K562 (cell line): ENCODE measurements around the gene GET3. TPM values are rescaled to one million over a fixed set of nuclear protein-coding genes. Genes with fewer than 3 reads are reported as not detected.
A peak's percentile ranks its signal among the peaks of the same experiment; 100 is the strongest.

ENCODE experiments used
- ARID1B ChIP-seq: fragments of 450-650 bp; IDR thresholded peaks from 2 replicates; pipeline ENCODE4 v1.6.1; 2016; ENCODE audit warnings: antibody characterized with exemption, mild to moderate bottlenecking, inconsistent platforms
- ARID2 ChIP-seq: fragments of 450-650 bp; IDR thresholded peaks from 2 replicates; pipeline ENCODE4 v1.6.1; 2017; ENCODE audit warnings: antibody characterized with exemption, mild to moderate bottlenecking
- IFI16 ChIP-seq: fragments of 250-450 bp; sonication (Bioruptor Pico); IDR thresholded peaks from 2 replicates; pipeline ENCODE4 v2.1.2; 2022; ENCODE audit warnings: mild to moderate bottlenecking, inconsistent platforms
- ILK ChIP-seq: fragments of 450-650 bp; IDR thresholded peaks from 2 replicates; pipeline ENCODE4 v1.6.1; 2016; ENCODE audit warnings: missing genetic modification characterization, low read depth, mild to moderate bottlenecking, missing compliant biosample characterization, moderate library complexity, borderline replicate concordance
- MTF1 ChIP-seq: fragments of 250-450 bp; sonication (Bioruptor Pico); IDR thresholded peaks from 2 replicates; pipeline ENCODE4 v1.9.0; 2021; ENCODE audit warnings: moderate library complexity, mild to moderate bottlenecking, inconsistent platforms, borderline replicate concordance
- NFXL1 ChIP-seq: fragments of 450-650 bp; formaldehyde crosslinking; IDR thresholded peaks from 2 replicates; pipeline ENCODE4 v1.4.0; 2021; ENCODE audit warnings: mild to moderate bottlenecking
- PHB ChIP-seq: fragments of 250-450 bp; sonication (Bioruptor Pico); IDR thresholded peaks from 2 replicates; pipeline ENCODE4 v1.5.0; 2021
- RBM22 ChIP-seq: fragments of 200-400 bp; formaldehyde crosslinking; IDR thresholded peaks from 2 replicates; pipeline ENCODE4 v1.6.1; 2018; ENCODE audit warnings: low read length, low read depth; ENCODE audit not compliant: poor library complexity, severe bottlenecking
- SMAD1 ChIP-seq: fragments of 150-350 bp; IDR thresholded peaks from 2 replicates; pipeline ENCODE4 v1.6.1; 2014; ENCODE audit warnings: low read length, low read depth; ENCODE audit not compliant: partially characterized antibody
- SMARCE1 ChIP-seq: fragments of 450-650 bp; IDR thresholded peaks from 2 replicates; pipeline ENCODE4 v1.7.1; 2016; ENCODE audit warnings: mild to moderate bottlenecking
- STAG1 ChIP-seq: sonication (generic); formaldehyde crosslinking; IDR thresholded peaks from 2 replicates; pipeline ENCODE4 v1.5.0; 2020; ENCODE audit warnings: missing genetic modification reagents, borderline replicate concordance
- STAT5B ChIP-seq: fragments of 250-450 bp; sonication (Bioruptor Pico); IDR thresholded peaks from 2 replicates; pipeline ENCODE4 v1.8.0; 2021; ENCODE audit warnings: mild to moderate bottlenecking, inconsistent platforms
- ZNF212 ChIP-seq: fragments of 450-650 bp; formaldehyde crosslinking; IDR thresholded peaks from 2 replicates; pipeline ENCODE4 v1.4.0; 2020; ENCODE audit warnings: mild to moderate bottlenecking
- ZNF282 ChIP-seq: sonication (generic); formaldehyde crosslinking; IDR thresholded peaks from 2 replicates; pipeline ENCODE4 v1.8.1; 2023; ENCODE audit warnings: missing genetic modification reagents
- ZNF780A ChIP-seq: fragments of 250-450 bp; sonication (Bioruptor Pico); IDR thresholded peaks from 2 replicates; pipeline ENCODE4 v1.5.0; 2021; ENCODE audit warnings: mild to moderate bottlenecking
- polyA plus RNA-seq, 8 experiments: library from polyadenylated mRNA; depleted of rRNA in 4 of 8; stranded (reverse) in 5 of 8; unstranded in 3 of 8; fragments of >200 nt; fragmentation: Nextera tagmentation in 2 of 8; fragmentation: Illumina TruSeq in 1 of 8; extraction: Ambion mirVana in 2 of 8; extraction: Trizol in 1 of 8; gene quantifications; 2 replicates each; pipeline versions ENCODE4 v1.2.1 to v1.2.3, GENCODE V29; 2011 to 2014; ENCODE audit warnings: inconsistent platforms in 1 of 8, missing spikeins in 1 of 8
- total RNA-seq, 7 experiments: library from RNA; depleted of rRNA in 6 of 7; stranded (reverse); fragments of >200 nt in 6 of 7; fragmentation: Illumina TruSeq in 2 of 7; extraction: Trizol in 2 of 7; gene quantifications; 2 replicates each; pipeline versions ENCODE4 v1.2.1 to v1.2.3, GENCODE V29; 2011 to 2021; ENCODE audit warnings: low replicate concordance in 1 of 7
- TF ChIP-seq, protein P1 (sequence below): fragments of 250-450 bp; sonication (Bioruptor Pico); IDR thresholded peaks from 2 replicates; pipeline ENCODE4 v1.8.0; 2021; ENCODE audit warnings: moderate library complexity, mild to moderate bottlenecking, inconsistent platforms
- TF ChIP-seq, protein P2 (sequence below): fragments of 450-650 bp; IDR thresholded peaks from 2 replicates; pipeline ENCODE4 v1.6.1; 2016; ENCODE audit warnings: antibody characterized with exemption
- TF ChIP-seq, protein P3 (sequence below): fragments of 450-650 bp; IDR thresholded peaks from 2 replicates; pipeline ENCODE4 v1.6.1; 2017; ENCODE audit warnings: antibody characterized with exemption
- TF ChIP-seq, protein P4 (sequence below), 2 experiments: fragments of 450-650 bp in 1 of 2; sonication (generic) in 1 of 2; formaldehyde crosslinking; conservative IDR thresholded peaks; 2 replicates each; pipeline versions ENCODE4 v1.4.0 to v1.8.1; 2020 to 2022; ENCODE audit warnings: mild to moderate bottlenecking in 1 of 2, missing genetic modification reagents in 1 of 2
- TF ChIP-seq, protein P5 (sequence below): sonication (generic); formaldehyde crosslinking; IDR thresholded peaks from 2 replicates; pipeline ENCODE4 v1.8.0; 2022; ENCODE audit warnings: mild to moderate bottlenecking, missing genetic modification reagents, borderline replicate concordance
- TF ChIP-seq, protein P6 (sequence below): sonication (generic); formaldehyde crosslinking; IDR thresholded peaks from 2 replicates; pipeline ENCODE4 v1.8.0; 2022; ENCODE audit warnings: missing genetic modification reagents, mild to moderate bottlenecking, moderate library complexity, borderline replicate concordance

Gene GET3
- total and polyA plus RNA-seq, 9 of the 15 experiments (the other 6 are each of a cell fraction or from before 2014, with no cell fraction given): 8.3 to 83.5 (median 51.8) TPM

DNA sequence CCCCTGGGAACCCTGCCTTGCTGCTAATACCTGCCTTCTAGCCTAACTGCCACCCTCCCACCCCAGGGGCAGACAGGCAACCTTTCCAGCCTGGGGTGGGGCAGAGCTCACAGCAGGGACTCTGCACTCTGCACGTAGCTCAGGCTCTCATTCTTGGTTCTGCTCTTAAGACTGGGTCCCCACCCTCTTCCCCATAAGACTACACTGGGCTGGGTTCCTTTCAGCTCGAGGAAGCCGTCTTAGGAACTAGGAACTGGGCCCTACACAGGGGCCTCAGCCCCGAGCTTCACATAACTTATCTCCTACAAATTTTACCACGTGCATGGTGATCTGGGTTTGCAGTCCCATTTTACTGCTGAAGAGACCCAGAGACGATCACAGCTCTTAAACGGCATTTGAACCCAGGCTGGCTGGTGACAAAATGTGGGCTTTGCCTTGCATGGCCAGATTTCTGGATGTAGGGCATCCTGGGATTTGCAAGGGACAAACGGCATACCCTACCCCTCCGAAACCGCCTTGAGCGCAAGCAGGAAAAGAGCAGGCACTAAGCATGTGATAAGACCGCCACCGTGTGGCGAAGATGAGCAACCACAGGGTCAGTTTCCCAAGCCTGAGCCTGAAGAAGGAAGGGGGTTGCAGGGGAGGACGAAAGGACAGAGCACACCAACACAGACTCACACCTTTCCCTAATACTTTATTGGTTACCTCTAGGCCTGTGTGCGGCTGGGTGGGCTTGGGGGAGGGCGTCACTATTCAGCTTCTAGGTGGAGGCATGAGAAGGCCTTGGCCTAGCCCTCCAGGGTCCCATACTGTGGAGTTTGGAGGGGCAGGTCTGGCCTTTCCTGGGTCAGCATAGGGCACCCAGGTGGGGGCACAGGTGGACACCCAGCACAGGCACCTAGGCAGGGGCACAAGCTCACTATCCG, 59.1 kb downstream of the GET3 start (continued):
- TF ChIP-seq ARID2: peak; percentile 92
- no peak for TF ChIP-seq ZNF212 (CRISPR knock-in tag)
- TF ChIP-seq, protein P1, sequence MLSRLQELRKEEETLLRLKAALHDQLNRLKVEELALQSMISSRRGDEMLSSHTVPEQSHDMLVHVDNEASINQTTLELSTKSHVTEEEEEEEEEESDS (CRISPR knock-in tag): no peak
- TF ChIP-seq, protein P2, sequence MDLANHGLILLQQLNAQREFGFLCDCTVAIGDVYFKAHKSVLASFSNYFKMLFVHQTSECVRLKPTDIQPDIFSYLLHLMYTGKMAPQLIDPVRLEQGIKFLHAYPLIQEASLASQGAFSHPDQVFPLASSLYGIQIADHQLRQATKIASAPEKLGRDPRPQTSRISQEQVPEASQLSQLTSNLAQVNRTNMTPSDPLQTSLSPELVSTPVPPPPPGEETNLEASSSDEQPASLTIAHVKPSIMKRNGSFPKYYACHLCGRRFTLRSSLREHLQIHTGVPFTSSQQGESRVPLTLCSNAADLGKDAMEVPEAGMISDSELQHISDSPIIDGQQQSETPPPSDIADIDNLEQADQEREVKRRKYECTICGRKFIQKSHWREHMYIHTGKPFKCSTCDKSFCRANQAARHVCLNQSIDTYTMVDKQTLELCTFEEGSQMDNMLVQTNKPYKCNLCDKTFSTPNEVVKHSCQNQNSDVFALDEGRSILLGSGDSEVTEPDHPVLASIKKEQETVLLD: no peak
- TF ChIP-seq ILK: no peak
- no peak; the same call in 1 of the 2 replicates for TF ChIP-seq ARID1B
- no peak for TF ChIP-seq ZNF282 (CRISPR knock-in tag)
- TF ChIP-seq MTF1 (CRISPR knock-in tag): no peak
- TF ChIP-seq SMAD1: no peak
- TF ChIP-seq, protein P3, sequence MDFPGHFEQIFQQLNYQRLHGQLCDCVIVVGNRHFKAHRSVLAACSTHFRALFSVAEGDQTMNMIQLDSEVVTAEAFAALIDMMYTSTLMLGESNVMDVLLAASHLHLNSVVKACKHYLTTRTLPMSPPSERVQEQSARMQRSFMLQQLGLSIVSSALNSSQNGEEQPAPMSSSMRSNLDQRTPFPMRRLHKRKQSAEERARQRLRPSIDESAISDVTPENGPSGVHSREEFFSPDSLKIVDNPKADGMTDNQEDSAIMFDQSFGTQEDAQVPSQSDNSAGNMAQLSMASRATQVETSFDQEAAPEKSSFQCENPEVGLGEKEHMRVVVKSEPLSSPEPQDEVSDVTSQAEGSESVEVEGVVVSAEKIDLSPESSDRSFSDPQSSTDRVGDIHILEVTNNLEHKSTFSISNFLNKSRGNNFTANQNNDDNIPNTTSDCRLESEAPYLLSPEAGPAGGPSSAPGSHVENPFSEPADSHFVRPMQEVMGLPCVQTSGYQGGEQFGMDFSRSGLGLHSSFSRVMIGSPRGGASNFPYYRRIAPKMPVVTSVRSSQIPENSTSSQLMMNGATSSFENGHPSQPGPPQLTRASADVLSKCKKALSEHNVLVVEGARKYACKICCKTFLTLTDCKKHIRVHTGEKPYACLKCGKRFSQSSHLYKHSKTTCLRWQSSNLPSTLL: no peak
- TF ChIP-seq, protein P4, sequence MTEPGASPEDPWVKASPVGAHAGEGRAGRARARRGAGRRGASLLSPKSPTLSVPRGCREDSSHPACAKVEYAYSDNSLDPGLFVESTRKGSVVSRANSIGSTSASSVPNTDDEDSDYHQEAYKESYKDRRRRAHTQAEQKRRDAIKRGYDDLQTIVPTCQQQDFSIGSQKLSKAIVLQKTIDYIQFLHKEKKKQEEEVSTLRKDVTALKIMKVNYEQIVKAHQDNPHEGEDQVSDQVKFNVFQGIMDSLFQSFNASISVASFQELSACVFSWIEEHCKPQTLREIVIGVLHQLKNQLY (CRISPR knock-in tag; conservative IDR thresholded peaks at IDR 0.05): no peak
- TF ChIP-seq, protein P5, sequence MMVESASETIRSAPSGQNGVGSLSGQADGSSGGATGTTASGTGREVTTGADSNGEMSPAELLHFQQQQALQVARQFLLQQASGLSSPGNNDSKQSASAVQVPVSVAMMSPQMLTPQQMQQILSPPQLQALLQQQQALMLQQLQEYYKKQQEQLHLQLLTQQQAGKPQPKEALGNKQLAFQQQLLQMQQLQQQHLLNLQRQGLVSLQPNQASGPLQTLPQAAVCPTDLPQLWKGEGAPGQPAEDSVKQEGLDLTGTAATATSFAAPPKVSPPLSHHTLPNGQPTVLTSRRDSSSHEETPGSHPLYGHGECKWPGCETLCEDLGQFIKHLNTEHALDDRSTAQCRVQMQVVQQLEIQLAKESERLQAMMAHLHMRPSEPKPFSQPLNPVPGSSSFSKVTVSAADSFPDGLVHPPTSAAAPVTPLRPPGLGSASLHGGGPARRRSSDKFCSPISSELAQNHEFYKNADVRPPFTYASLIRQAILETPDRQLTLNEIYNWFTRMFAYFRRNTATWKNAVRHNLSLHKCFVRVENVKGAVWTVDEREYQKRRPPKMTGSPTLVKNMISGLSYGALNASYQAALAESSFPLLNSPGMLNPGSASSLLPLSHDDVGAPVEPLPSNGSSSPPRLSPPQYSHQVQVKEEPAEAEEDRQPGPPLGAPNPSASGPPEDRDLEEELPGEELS (CRISPR knock-in tag): no peak
- no peak for TF ChIP-seq PHB (CRISPR knock-in tag)
- no peak for TF ChIP-seq IFI16 (CRISPR knock-in tag)
- TF ChIP-seq ZNF780A (CRISPR knock-in tag): no peak
- TF ChIP-seq, protein P6, sequence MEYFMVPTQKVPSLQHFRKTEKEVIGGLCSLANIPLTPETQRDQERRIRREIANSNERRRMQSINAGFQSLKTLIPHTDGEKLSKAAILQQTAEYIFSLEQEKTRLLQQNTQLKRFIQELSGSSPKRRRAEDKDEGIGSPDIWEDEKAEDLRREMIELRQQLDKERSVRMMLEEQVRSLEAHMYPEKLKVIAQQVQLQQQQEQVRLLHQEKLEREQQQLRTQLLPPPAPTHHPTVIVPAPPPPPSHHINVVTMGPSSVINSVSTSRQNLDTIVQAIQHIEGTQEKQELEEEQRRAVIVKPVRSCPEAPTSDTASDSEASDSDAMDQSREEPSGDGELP (CRISPR knock-in tag): peak; percentile 69; the same call in 1 of the 2 replicates
- TF ChIP-seq RBM22: no peak
- no peak for TF ChIP-seq STAT5B (CRISPR knock-in tag)
- no peak for TF ChIP-seq SMARCE1
- TF ChIP-seq STAG1 (CRISPR knock-in tag): peak; percentile 91
- TF ChIP-seq NFXL1: no peak
